B cell (primary cell): ENCODE results near the gene WIPI1. TPM values are rescaled to one million over a fixed set of nuclear protein-coding genes. Genes with fewer than 3 reads are reported as not detected.

ENCODE experiments used
- ATAC-seq: fragments of 200-7000 bp; cut with Tn5 transposase; one replicate; pipeline ENCODE4 v1.10.0; 2021; ENCODE audit warnings: low read depth, mild to moderate bottlenecking, moderate number of reproducible peaks, moderate library complexity
- CTCF ChIA-PET: fragments of 350-600 bp; sonication (Branson Sonifier 250); formaldehyde crosslinking; loops from one replicate; lab custom pipeline; 2021; ENCODE audit warnings: antibody characterized with exemption, inconsistent platforms; lab: Charles Lee
- POLR2A ChIA-PET: fragments of 350-600 bp; sonication (Branson Sonifier 250); formaldehyde crosslinking; loops from one replicate; lab custom pipeline; 2021; ENCODE audit warnings: antibody characterized with exemption; lab: Charles Lee
- DNase-seq: peaks from one replicate; pipeline ENCODE4 v3.0.0; 2013
- H2AFZ ChIP-seq: 2 replicates; pipeline ENCODE4 v1.6.1; 2012; ENCODE audit warnings: mild to moderate bottlenecking, low read depth, low read length; ENCODE audit not compliant: insufficient read depth, poor library complexity, severe bottlenecking
- H3K27ac ChIP-seq, 2 donors: 1 replicate in 1 of 2; 2 replicates in 1 of 2; pipeline ENCODE4 v1.5.1; 2012 to 2013; ENCODE audit warnings: low read length in 2 of 2, mild to moderate bottlenecking in 2 of 2, moderate library complexity in 1 of 2
- H3K27me3 ChIP-seq, 4 experiments: fragments of 200-600 bp in 1 of 4; sonication (generic) in 1 of 4; replicated peaks in 1 of 4; 1 replicate in 2 of 4; 2 replicates in 2 of 4; pipeline versions ENCODE4 v1.6.1 to v1.7.0; 2013 to 2016; ENCODE audit warnings: low read length in 3 of 4, mild to moderate bottlenecking in 2 of 4, mixed read lengths in 1 of 4, moderate library complexity in 1 of 4; ENCODE audit not compliant: insufficient read depth in 4 of 4, control insufficient read depth in 3 of 4; ENCODE audit errors: control extremely low read depth in 1 of 4
- H3K36me3 ChIP-seq, 2 experiments: replicated peaks in 1 of 2; 1 replicate in 1 of 2; 2 replicates in 1 of 2; pipeline versions ENCODE4 v1.6.1 to v1.7.1; 2013; ENCODE audit warnings: low read length in 1 of 2; ENCODE audit not compliant: insufficient read depth in 2 of 2, control insufficient read depth in 1 of 2; ENCODE audit errors: control extremely low read depth in 1 of 2, extremely low read depth in 1 of 2
- H3K4me1 ChIP-seq, 2 donors: fragments of 200-600 bp in 1 of 2; sonication (generic) in 1 of 2; 1 replicate in 1 of 2; 2 replicates in 1 of 2; pipeline versions ENCODE4 v1.5.1 to v1.6.1; 2013 to 2017; ENCODE audit warnings: low read length in 2 of 2; ENCODE audit not compliant: control insufficient read depth in 2 of 2, insufficient read depth in 2 of 2
- H3K4me2 ChIP-seq: replicated peaks from 2 replicates; pipeline ENCODE3; 2012; ENCODE audit warnings: mild to moderate bottlenecking, low read depth, low read length; ENCODE audit not compliant: poor library complexity, severe bottlenecking
- H3K4me3 ChIP-seq, 5 experiments: fragments of 200-600 bp in 1 of 5; sonication (generic) in 1 of 5; 1 replicate in 3 of 5; 2 replicates in 2 of 5; pipeline versions ENCODE4 v1.5.1 to v1.7.0; 2011 to 2016; ENCODE audit warnings: low read length in 4 of 5, mild to moderate bottlenecking in 4 of 5, low read depth in 2 of 5, control low read depth in 1 of 5, moderate library complexity in 1 of 5; ENCODE audit not compliant: insufficient read depth in 1 of 5; ENCODE audit errors: control extremely low read depth in 1 of 5, extremely low read depth in 1 of 5
- H3K79me2 ChIP-seq: fragments of 200-600 bp; sonication (generic); one replicate; pipeline ENCODE4 v1.6.0; 2016; ENCODE audit warnings: low read length; ENCODE audit not compliant: control insufficient read depth, insufficient read depth
- H3K9ac ChIP-seq: fragments of 200-600 bp; sonication (generic); 2 replicates; pipeline ENCODE4 v1.6.1; 2017; ENCODE audit warnings: mild to moderate bottlenecking, low read length, moderate library complexity
- H3K9me3 ChIP-seq, 3 donors: one replicate each; pipeline versions ENCODE4 v1.6.1 to v1.7.1; 2013; ENCODE audit warnings: low read length in 2 of 3; ENCODE audit not compliant: control insufficient read depth in 2 of 3, insufficient read depth in 1 of 3; ENCODE audit errors: control extremely low read depth in 1 of 3
- H4K20me1 ChIP-seq: 2 replicates; pipeline ENCODE4 v1.6.0; 2012; ENCODE audit warnings: mild to moderate bottlenecking, low read length; ENCODE audit not compliant: insufficient read depth, control insufficient read depth, poor library complexity, severe bottlenecking
- H3K27ac Mint-ChIP-seq: one replicate; pipeline ENCODE4 v1.8.0; 2021; ENCODE audit warnings: mixed read lengths
- H3K27me3 Mint-ChIP-seq: one replicate; pipeline ENCODE4 v1.8.0; 2021; ENCODE audit warnings: mixed read lengths
- H3K4me1 Mint-ChIP-seq: one replicate; pipeline ENCODE4 v1.8.0; 2021; ENCODE audit warnings: mixed read lengths
- H3K4me3 Mint-ChIP-seq: one replicate; pipeline ENCODE4 v1.8.0; 2021; ENCODE audit warnings: mixed read lengths
- H3K9me3 Mint-ChIP-seq: one replicate; pipeline ENCODE4 v1.8.0; 2022; ENCODE audit warnings: mixed read lengths; ENCODE audit not compliant: insufficient read depth
- EZH2 ChIP-seq: IDR thresholded peaks from 2 replicates; pipeline ENCODE4 v1.6.1; 2012; ENCODE audit warnings: borderline replicate concordance, low read depth, mild to moderate bottlenecking, moderate library complexity, low read length; ENCODE audit not compliant: insufficient read depth, poor library complexity, severe bottlenecking
- WGBS: methylation state at CpG from one replicate; pipeline ENCODE4 v1.1.5; 2013; ENCODE audit warnings: missing lambda C conversion rate; ENCODE audit not compliant: insufficient coverage; 5-methylcytosine and 5-hydroxymethylcytosine counted together
- intact Hi-C: fragments of 100-400 bp; cut with micrococcal nuclease; formaldehyde crosslinking; loops from one replicate; pipeline ENCODE4 v1.10.0; 2022
- polyA plus RNA-seq: library from polyadenylated mRNA; depleted of rRNA; stranded (reverse); fragments of >200 nt; gene quantifications from 2 replicates; pipeline ENCODE4 v1.2.3, GENCODE V29; 2012
- total RNA-seq, 2 donors: library from RNA; stranded (reverse); fragments of 120-200 nt in 1 of 2; gene quantifications; 1 replicate in 1 of 2; 2 replicates in 1 of 2; pipeline versions ENCODE4 v1.2.3 to v1.2.4, GENCODE V29; 2013 to 2022
- TF ChIP-seq, protein P1 (sequence below): fragments of 200-600 bp; IDR thresholded peaks from one replicate; pipeline ENCODE4 v1.8.0; 2022; ENCODE audit warnings: antibody characterized with exemption, mild to moderate bottlenecking

Gene WIPI1
- total and polyA plus RNA-seq, 2 donors (not counting 1 experiment from before 2014, with no cell fraction given), result 6.0 to 14.7 TPM

DNA sequence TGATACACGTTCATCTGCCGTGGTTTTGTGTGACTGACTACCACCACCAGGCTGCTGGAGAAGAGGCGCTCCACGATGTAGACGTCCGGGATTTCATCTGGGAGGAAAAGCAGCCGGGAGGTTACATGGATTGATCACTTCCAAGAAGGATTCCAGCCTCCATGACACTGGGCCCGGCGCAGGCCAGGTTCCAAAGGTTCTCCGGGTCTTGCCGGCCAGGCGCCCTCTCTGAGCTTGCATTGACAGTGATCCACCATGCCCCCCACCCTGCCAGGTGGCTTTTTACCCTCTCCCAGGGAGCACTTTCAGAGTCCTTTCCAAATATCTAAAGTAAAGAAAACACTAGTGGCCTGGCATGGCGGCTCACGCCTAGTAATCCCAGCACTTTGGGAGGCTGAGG lies 6.5 kb downstream of the WIPI1 start:
- no peak overlapping the region for H3K4me2 ChIP-seq
- no peaks in the 10 kb centered on the region for H3K79me2 ChIP-seq
- ChIA-PET POLR2A (no interaction called here), CTCF (interaction anchor here (1.1 kb wide), 1 partner anchor 18 kb away, joined by 3 read pairs; no protein-coding TSS in a partner anchor)
- H3K9ac ChIP-seq, result no peak overlapping the region
- intact Hi-C loops, result no loop called here
- H2AFZ ChIP-seq, result no peak overlapping the region
- no peaks in the 10 kb centered on the region for H3K4me1 Mint-ChIP-seq
- TF ChIP-seq EZH2, result no peak
- TF ChIP-seq, protein P1, sequence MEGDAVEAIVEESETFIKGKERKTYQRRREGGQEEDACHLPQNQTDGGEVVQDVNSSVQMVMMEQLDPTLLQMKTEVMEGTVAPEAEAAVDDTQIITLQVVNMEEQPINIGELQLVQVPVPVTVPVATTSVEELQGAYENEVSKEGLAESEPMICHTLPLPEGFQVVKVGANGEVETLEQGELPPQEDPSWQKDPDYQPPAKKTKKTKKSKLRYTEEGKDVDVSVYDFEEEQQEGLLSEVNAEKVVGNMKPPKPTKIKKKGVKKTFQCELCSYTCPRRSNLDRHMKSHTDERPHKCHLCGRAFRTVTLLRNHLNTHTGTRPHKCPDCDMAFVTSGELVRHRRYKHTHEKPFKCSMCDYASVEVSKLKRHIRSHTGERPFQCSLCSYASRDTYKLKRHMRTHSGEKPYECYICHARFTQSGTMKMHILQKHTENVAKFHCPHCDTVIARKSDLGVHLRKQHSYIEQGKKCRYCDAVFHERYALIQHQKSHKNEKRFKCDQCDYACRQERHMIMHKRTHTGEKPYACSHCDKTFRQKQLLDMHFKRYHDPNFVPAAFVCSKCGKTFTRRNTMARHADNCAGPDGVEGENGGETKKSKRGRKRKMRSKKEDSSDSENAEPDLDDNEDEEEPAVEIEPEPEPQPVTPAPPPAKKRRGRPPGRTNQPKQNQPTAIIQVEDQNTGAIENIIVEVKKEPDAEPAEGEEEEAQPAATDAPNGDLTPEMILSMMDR, result no peak
- no peak overlapping the region for H3K27ac Mint-ChIP-seq
- peaks cover 0 to 6% of the 10 kb centered on the region in 2 experiments for H3K36me3 ChIP-seq
- no peaks in the 10 kb centered on the region for H3K9me3 ChIP-seq
- H3K27ac ChIP-seq, result no peak overlapping the region
- DNase-seq, result no peak
- H3K4me1 ChIP-seq, result no peaks in the 10 kb centered on the region
- H3K9me3 Mint-ChIP-seq, result no peaks in the 10 kb centered on the region
- no peak overlapping the region for H3K4me3 ChIP-seq
- WGBS, result 96% methylated on average over 12 of the region's 14 CpGs
- no peak overlapping the region for H3K4me3 Mint-ChIP-seq
- ATAC-seq, result no peak
- no peaks in the 10 kb centered on the region for H4K20me1 ChIP-seq
- H3K27me3 Mint-ChIP-seq, result no peaks in the 10 kb centered on the region
- H3K27me3 ChIP-seq, result no peaks in the 10 kb centered on the region

DNA sequence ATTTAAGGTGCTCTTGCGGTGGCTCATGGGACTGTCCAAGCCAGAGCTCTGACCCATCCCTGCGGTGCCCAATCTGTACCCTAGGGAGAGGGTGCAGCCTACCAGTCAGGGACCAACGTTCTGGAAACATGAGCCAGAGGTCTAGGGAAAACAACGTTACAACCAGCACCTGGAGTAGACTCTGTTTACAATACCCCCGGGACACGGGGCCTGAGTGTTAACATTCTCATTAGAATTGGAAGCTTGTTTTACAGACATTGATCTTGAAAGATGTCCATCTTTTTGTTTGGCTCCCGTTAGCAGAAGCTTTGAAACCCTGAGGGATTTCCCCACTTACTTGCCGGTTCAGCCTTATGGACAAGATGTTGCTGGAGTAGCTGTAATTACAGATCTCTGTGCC lies 6.9 kb downstream of the WIPI1 start:
- no peak overlapping the region for H3K9ac ChIP-seq
- Mint-ChIP-seq H3K4me3 (no peak overlapping the region), H3K4me1 (no peaks in the 10 kb centered on the region), H3K27ac (no peak overlapping the region), H3K27me3 (no peaks in the 10 kb centered on the region), H3K9me3 (no peaks in the 10 kb centered on the region)
- H2AFZ ChIP-seq, result no peak overlapping the region
- ChIA-PET POLR2A (no interaction called here), CTCF (interaction anchor here (1.1 kb wide), 1 partner anchor 18 kb away, joined by 3 read pairs; no protein-coding TSS in a partner anchor)
- peaks cover 0 to 6% of the 10 kb centered on the region in 2 experiments for H3K36me3 ChIP-seq
- 90% methylated on average over 6 of the region's 8 CpGs for WGBS
- ATAC-seq (no peak), DNase-seq (no peak)
- H3K4me3 ChIP-seq, result no peak overlapping the region
- H3K4me1 ChIP-seq, result no peaks in the 10 kb centered on the region
- no peak for TF ChIP-seq EZH2
- TF ChIP-seq, protein P1, result no peak
- H3K27ac ChIP-seq, result no peak overlapping the region
- H3K4me2 ChIP-seq, result no peak overlapping the region
- no peaks in the 10 kb centered on the region for H3K79me2 ChIP-seq
- H3K27me3 ChIP-seq, result no peaks in the 10 kb centered on the region
- H4K20me1 ChIP-seq, result no peaks in the 10 kb centered on the region
- H3K9me3 ChIP-seq, result no peaks in the 10 kb centered on the region
- intact Hi-C loops, result no loop called here
